Esophagus muscularis mucosa (tissue), 4 donors: ENCODE results near the gene PJA2.

Source experiments
- CTCF ChIP-seq, 3 experiments: fragments of 200-600 bp in 2 of 3; fragments of 450-650 bp in 1 of 3; sonication (generic) in 2 of 3; IDR thresholded peaks; one replicate each; pipeline ENCODE4 v1.5.1; 2017 to 2019; ENCODE audit warnings: antibody characterized with exemption in 3 of 3, mild to moderate bottlenecking in 2 of 3, moderate library complexity in 1 of 3
- EP300 ChIP-seq: sonication (generic); formaldehyde crosslinking; IDR thresholded peaks from one replicate; pipeline ENCODE4 v1.6.1; 2017; ENCODE audit warnings: antibody characterized with exemption
- POLR2A ChIP-seq: fragments of 450-650 bp; IDR thresholded peaks from one replicate; pipeline ENCODE4 v1.6.1; 2017; ENCODE audit warnings: antibody characterized with exemption, moderate library complexity, mild to moderate bottlenecking, low read depth
- POLR2AphosphoS5 ChIP-seq, 2 donors: sonication (generic); formaldehyde crosslinking; IDR thresholded peaks; one replicate each; pipeline ENCODE4 v1.6.1; 2017; ENCODE audit warnings: antibody characterized with exemption in 2 of 2

DNA sequence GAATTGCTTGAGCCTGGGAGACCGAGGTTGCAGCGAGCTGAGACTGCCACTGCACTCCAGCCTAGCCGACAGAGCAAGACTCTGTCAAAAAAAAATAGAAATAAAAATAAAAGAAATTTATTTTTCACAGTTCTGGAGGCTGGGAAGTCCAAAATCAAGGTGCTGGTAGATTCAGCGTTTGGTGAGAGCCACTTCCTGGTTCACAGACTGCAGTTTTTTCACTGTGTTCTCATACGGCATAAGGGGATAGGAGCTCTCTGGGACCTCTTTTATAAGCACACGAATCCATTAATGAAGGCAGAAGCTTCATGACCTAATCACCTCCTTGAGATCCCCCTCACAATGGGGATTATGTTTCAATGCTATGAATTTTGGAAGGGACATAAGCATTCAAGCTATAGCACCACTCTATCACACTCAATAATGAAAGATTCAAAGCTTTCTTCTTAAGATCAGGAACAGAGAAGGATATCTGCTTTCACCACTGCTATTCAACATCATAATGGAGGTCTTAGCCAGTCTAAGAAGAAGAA, 5.3 kb downstream of the PJA2 start:
- TF ChIP-seq CTCF (IDR thresholded peaks at IDR 0.05) (no peak), POLR2A (no peak), POLR2AphosphoS5 (IDR thresholded peaks at IDR 0.05) (no peak), EP300 (no peak)
